ENCODE results near the gene DPM3.
"Not testable (repeated sequence)": the region's sequence is repeated elsewhere in the genome, so short reads cannot be mapped to it uniquely, and the experiment has no call there.

DNA sequence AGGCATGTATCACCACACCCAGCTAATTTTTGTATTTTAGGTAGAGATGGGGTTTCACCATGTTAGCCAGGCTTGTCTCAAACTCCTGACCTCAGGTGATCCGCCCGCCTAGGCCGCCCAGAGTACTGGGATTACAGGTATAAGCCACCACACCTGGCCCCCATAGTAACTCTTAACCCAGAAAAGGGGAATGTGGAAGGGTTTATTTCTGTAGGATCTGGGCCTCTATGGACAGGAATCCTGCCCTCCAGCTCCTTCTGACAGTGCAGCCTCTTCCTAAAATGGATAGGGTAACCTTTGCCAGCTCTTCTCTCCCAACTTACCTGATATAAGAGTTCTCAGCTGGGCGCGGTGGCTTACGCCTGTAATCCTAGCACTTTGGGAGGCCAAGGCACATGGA, 22.3 kb upstream of the DPM3 start:
- TF ChIP-seq, protein P1, sequence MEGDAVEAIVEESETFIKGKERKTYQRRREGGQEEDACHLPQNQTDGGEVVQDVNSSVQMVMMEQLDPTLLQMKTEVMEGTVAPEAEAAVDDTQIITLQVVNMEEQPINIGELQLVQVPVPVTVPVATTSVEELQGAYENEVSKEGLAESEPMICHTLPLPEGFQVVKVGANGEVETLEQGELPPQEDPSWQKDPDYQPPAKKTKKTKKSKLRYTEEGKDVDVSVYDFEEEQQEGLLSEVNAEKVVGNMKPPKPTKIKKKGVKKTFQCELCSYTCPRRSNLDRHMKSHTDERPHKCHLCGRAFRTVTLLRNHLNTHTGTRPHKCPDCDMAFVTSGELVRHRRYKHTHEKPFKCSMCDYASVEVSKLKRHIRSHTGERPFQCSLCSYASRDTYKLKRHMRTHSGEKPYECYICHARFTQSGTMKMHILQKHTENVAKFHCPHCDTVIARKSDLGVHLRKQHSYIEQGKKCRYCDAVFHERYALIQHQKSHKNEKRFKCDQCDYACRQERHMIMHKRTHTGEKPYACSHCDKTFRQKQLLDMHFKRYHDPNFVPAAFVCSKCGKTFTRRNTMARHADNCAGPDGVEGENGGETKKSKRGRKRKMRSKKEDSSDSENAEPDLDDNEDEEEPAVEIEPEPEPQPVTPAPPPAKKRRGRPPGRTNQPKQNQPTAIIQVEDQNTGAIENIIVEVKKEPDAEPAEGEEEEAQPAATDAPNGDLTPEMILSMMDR (IDR thresholded peaks at IDR 0.05) = not testable (repeated sequence)
- TF ChIP-seq POLR2A (IDR thresholded peaks at IDR 0.05) = not testable (repeated sequence)
